DMS 273 (cell line): ENCODE results near the gene PHF11.

Source experiments
- DNase-seq: peaks from one replicate; lab custom pipeline; 2025; ENCODE audit not compliant: unreplicated experiment; lab: John Stamatoyannopoulos, UW

Gene PHF11

DNA sequence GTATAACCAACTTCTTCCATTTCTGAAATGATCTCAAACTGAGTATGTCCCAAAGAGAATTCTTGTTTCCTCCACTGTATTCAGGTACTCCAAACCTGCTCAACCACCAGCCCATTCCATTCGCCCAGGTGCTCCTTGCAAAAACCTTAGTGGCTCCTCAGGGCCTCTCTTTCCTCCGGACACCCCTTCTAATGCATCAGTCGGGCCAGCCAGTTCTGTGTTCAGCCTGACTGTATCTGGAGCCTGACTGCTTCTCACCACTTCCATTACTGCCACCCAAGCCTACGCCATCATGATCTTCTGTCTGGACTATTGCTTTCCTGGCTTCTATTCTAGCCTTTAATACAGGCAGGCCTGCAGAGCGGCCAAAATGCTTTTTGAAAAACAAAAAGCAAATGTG lies 1.5 kb downstream of the PHF11 start:
- no peak for DNase-seq

DNA sequence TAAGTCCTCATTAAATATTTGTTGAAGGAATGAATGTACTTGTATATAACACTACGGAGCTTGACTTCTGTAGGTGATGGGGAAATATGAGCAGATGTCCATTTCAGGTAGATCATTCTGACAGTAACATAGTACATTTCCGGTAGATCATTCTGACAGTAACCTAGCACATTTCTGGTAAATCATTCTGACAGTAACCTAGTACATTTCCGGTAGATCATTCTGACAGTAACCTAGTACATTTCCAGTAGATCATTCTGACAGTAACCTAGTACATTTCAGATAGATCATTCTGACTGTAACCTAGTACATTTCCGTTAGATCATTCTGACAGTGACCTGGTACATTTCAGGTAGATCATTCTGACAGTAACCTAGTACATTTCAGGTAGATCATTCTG lies 2.5 kb downstream of the PHF11 start:
- no peak for DNase-seq

DNA sequence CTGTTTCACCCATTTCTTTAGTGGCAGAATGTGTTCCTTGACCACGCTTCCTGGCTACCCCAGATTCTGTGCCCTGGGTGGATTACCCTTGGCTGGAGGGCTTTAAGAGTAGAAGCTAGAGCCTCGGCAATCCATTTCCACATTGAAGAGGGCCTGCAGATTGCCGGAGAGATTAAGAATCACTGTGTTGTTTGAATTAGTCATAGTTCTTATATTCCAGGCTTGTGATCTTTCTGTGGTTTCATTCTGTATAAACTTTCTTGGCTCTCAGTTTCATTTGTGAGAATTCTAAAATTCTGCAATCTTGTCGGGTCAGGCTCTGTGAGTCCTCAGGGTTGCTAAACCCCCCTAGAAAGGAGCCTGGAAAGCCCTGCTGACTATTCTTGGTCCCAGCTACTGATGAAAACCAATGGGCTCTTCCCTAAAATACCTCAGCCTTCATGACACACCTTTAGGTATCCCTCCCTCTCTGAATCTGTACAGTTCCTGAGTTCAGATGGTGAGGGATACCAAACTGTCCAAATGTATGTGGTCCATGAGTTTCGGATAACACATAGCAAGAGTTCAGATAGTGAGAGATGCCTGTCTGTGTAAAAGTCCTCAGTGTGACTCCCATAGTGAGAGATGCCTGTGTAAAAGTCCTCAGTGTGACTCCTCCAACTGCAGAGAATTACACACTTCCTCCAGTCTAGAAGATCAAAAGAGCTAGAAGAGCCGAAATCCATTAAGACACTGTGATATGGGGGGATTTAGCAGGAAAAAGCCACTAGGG lies 4.3 kb downstream of the PHF11 start:
- no peak for DNase-seq

DNA sequence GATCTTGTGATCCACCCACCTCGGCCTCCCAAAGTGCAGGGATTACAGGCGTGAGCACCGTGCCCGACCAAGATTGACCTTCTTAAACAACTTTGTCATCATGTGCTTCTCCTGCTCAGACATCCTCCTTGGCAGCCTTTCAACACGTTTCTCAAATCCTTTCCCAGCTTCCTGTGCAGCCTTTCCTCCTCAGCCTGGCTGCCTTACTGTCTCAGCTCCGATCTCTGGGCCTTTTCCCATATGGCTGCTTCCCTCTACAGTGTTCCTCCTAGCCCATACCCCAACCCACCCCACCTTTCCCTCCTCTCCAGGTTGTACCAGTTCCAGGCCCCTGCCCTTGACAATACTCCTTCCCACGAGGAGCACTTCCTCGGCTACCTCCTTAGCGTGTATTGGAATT lies 7.2 kb downstream of the PHF11 start:
- DNase-seq = no peak

DNA sequence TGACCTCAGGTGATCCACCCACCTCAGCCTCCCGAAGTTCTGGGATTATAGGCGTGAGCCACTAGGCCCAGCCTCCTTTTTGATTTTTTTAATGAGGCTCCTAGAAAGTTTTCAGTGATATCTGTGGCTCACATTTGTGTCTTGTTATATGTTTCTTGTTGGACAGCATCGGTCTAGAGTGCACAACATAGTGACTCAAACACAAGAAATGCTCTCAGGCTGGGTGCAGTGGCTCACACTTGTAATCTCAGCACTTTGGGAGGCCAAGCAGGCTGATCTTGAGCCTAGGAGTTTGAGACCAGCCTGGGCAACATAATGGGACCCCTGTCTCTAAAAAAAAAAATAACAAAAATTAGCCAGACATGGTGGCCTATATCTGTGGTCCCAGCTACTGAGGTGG lies 8.2 kb downstream of the PHF11 start:
- DNase-seq = no peak

DNA sequence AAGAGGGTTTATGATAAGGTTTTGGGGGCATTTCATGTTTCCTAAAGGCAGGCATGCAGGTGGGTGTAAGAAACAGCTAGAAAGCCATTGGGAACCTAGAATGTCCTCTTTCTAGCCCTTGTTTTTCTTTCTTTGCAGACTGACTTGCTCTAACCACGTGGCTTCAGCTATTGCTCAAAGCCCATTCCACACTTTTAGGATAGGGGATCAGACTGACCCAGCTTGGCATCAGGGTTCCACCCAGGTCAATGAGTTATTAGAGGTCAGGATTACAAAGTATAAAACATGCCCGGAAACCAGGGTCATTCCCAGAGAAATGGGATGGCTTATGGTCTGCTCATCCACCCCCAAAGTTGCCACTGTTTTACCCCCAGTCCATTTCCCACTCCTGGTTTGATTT lies 16.8 kb downstream of the PHF11 start:
- DNase-seq = no peak

DNA sequence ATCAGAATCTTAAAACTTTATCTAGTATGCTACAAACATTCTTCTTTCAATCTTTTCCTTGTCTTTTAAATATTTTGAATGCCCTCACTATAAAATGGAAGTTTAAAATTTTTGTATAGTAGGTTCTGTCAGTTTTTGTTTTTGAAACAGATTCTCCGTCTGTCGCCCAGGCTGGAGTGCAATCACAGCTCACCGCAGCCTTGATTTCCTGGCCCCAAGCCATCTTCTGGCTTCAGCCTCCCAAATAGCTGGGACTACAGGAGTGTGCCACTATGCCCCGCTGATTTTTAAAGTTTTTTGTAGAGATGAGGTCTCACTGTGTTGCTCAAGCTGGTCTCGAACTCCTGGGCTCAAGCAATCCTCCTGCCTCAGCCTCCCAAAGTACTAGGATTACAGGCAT lies 20.7 kb downstream of the PHF11 start:
- DNase-seq = peak; percentile 48

DNA sequence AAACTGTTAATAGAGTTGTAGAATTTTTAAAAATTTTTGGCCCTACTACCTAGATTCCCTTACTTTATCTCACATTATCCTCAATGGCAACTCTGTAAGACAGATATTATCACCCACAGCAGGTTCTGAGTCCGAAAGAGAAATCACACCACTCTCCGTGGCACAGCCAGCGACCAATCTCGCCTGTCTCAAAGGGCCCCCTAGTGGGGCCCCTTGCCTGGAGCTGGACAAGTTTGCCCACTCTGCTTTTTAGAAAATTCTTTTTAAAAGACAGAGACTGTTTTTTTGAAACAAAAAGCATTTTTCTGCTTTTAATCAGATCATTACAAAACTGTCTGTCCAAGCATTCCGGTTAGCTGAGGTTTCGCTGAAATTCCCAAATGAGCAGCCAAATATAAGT lies 21.7 kb downstream of the PHF11 start:
- peak; percentile 13 for DNase-seq

DNA sequence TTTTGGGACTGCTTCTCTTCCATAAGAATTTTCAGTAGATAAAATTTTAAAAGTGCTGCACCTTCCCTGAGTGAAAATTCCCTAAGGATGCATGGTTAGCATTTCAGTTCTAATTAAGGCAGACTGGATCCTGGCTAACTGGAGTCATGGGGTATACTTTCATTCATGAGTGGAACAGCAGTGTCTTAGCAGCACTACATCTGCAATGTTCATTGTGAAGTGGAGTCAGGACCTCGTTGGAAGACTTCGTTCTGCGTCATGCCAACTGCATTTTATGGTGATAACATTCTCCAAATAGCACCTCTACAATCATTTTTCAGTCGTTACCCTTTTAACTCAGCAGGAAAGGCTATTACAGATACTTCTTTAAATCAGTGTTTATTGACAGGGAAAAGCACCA lies 25.5 kb downstream of the PHF11 start:
- DNase-seq = no peak

DNA sequence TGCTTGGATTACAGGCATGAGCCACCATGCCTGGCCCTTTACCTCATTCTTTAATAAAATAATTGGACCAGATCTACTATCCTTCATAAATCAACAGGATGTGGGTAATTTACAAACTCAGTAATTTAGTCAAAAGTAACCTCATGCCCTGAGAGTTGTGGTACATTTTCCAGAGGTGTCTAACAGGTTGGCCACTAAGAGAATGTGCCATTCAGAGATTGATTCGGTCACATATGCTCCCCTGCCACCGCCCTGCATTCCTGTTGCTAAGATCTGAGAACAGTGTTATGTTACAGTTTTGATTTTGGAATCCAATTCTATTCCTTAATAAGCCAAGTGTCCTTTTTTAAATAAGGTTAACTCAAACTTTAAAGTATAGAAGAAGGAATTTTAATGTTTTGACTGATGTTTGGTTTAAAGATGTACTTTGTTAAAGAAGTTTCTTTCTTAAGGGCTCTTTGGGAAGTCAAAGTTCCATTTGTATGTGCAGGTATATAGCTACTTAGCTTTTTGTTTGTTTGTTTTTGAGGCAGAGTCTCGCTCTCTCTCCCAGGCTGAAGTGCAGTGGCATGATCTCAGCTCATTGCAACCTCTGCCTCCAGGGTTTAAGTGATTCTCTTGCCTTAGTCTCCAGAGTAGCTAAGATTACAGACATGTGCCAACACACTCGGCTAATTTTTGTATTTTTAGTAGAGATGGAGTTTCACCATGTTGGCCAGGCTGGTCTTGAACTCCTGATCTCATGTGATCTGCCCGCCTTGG lies 29.2 kb downstream of the PHF11 start:
- no peak for DNase-seq

DNA sequence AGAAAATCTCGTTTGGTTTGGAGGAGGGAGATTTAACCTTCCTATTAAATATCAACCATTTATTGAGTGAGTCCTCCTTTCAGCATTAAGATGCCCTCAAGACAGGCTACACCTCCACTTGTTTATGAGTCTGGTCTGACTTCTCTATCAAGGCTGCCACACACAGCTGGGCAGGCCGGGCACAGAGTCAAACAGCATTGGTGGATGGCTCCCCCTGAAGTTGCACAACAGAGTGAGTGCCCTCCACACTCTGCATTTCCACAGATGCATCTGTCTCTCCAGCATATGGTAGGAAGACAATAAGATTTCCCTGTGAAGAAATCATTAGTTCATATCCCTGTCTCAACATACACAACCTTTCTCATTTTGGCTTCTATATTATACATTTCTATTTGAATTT lies 31.4 kb downstream of the PHF11 start:
- DNase-seq = peak; percentile 35

DNA sequence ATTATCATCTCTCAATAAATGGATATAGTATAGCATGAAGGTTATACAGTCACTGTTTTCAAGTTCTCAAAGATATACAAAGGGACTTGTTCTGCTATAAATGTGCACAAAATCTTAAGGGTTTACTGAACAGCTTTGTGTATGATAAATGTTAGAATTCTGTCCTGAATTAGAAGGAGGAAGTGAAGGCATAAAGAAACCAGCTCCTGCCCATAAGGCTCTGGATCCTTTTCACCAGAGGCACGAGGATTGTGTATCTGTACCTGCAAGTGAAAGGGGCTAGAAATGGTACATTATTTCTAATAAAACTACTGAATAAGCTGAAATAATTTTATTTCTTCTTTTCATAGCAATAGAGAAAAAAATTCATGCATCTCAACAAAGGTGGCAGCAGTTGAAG lies 32.4 kb downstream of the PHF11 start:
- DNase-seq = no peak

DNA sequence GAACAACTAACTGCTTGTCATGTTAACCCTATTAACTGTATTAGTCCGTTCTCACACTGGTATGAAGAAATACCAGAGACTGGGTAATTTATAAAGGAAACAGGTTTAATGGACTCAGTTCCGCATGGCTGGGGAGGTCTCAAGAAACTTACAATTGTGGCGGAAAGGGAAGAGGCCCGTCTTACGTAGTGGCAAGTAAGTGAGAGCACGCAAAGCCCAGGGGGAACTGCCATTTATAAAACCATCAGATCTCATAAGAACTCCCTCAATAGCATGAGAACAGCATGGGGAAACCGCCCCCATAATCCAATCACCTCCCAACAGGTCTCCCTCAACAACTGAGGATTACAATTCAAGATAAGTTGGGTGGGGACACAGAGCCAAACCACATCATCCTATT lies 34.7 kb downstream of the PHF11 start:
- DNase-seq = no peak

DNA sequence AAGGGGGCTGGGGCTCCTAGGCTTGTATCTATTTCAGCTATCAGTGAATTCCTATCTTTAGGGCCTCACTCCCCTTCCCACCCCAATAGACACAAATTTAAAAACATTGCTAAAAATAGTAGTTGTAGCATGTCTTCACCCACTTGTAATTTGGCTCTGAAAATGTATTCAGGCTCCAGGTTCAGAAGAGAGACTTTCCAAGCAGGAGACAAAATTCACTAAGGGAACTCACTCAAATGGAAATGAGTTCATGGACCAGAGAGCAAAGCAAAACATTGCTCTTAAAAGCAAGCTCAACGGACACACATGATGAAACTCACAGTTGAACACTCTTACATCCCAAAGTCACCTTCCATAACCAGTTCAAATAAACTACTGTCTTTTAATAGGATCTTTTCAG lies 36.8 kb downstream of the PHF11 start:
- no peak for DNase-seq

DNA sequence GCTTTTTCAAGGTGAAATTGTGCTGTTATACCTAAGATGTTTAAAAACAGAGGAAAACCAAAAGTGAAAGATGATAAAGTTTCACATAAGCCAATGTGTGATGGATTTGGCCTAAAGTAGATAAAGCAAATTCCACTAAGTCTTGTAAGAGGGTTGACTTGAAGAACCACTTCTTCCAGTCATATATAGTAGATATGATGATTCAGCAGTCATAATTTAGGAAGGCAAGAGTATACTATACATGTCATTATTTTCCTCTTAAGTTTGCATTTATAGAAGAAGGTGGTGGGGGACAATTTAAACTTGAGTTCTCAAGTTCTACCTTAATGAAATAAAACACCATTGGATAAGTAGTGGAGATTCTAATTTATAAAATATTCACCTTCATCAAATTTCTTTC lies 37.3 kb downstream of the PHF11 start:
- DNase-seq = no peak

DNA sequence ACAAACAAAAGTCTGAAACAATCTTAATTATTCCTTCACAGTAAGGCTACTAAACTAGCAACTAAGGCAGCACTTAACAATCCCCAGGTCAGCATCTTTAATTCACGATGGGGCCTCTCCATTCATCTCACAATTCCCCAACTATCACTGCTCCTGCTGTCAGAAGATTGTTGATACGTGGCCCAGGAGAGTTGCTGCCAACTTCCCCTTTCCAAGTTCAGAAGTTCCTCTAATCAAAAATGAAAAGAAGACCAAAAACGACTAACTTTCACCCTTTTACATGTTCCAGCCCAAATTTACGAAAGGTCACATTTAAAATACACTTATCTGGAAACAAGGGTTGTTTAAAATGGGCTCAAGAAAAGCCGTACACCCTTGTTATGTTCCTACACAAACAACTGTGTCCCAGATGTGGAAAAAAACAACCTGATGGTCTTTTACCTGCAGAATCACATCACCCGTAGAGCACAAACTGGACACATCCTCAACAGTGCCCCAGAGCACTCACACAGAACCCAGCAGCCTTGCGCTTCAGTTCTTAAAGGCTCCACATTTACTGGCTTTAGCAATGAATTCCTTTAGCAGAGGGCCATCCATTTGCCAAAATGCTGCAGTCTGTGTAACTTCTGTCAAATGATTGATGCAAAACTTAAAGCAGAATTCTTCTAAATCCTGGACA lies 38.0 kb downstream of the PHF11 start:
- DNase-seq = no peak

DNA sequence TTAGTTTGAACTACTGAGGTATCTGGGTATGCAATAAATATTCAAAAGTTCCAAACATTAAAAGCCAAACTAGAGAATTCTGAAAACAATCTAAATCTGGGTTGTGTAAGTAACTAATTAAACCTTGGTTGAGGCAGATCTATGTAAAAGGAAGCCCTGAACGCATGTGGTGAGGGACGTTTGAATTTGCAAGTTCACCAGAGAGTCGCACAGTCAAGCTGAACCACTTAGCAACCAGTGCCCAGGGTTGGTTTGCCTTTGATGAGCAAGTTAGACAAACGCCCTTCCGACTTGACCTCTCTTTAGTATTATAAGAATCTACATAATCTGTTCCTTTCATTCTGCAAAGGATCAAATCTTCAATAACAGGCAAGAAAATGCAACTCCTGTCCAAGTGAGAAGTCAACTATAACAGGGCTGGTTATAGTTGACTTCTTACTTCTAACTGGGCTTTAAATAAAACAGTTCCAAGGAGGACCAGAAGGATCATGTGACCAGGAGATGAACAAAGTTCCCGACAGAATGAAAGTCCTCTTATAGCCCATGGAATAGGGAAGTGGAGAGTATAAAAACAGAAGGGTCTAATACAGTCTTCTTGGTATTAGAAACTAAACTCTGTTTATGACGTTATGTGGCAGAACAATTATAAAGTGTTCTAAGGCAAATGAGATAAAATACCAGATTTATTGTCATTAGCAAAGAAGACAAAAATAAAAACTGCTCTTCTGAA lies 40.6 kb downstream of the PHF11 start:
- no peak for DNase-seq

DNA sequence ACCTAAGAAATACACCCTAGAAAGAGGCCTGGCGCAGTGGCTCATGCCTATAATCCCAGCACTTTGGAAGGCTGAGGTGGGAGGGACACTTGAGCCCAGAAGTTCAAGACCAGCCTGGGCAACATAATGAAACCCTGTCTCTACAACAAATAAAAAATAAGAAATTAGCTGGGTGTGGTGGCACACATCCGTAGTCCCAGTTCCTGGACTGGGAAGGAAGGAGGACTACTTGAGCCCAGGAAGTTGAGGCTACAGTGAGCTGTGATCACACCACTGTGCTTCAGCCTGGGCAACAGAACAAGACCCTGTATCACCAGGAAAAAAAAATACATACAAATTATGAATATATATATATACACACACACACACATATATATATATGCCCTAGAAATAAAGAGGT lies 42.7 kb downstream of the PHF11 start:
- no peak for DNase-seq

DNA sequence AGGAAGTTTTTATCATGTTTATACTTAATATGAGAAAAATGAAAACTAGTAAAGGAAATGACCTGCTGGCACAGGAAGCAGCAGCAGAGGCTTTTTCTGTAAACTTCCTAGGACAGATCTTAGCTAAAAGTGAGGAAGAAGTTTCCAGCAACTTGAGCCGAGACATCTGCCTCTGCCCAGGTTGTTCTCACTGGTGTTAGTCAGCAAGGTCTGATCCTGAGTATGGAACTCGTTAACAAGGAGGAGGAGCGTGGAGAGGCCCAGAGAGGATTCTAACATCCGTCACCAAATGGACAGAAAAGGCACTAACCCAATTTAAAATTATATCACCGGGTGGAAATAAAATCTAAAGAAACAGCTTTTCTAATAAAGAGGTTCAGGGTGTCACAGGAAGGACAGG lies 43.6 kb downstream of the PHF11 start:
- DNase-seq = no peak

DNA sequence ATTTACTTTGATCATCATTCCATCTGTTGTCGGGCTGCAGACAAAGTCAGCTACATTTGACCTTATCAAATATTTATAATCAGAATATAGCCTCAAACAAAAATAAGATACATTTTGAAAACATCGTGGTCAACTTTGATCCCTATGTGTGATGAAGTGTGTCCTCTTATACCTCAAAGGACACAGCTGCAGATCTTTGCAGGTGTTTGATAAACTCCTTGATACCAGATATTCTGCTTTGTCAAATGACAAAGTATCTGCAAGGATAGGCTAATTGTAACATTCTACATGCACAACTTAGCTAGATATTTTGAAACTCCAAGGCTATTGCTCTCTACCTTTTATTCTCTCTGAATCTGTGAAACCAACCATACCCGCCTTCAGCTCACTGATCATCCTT lies 44.0 kb downstream of the PHF11 start:
- DNase-seq = no peak

DNA sequence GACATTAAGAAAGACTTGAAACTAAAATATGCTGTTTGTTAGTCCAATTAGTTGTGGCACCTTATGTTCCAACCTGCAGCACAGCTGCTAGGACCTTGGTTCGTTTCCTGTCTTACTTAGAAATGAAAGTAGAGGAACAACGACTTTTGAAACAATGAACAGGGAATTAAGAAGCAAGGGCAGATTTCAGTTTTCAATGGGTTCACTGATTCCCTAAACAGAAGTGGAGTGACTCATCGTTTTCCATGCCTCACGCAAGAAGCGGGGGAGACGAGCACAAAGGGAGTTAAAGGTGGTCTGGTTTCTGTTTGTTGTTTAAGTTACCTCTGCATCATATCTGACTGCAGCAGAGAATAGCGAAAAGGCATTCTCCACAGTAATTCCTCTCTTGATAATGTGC lies 44.8 kb downstream of the PHF11 start:
- DNase-seq = no peak

DNA sequence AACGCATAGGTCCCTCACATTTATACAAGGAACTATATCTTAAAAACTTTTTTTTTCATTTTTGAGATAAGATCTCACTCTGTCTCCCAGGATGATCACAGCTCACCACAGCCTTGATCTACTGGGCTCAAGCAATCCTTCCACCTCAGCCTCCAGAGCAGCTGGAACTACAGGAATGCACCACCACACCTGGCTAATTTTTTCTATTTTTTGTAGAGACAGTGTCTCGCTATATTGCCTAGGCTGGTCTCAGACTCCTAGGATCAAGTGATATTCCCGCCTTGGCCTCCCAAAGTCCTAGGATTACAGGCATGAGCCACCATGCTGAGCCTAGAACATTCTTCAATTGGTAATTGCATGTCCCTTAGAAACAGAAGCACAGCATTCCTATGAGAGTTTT lies 47.9 kb downstream of the PHF11 start:
- no peak for DNase-seq
